Activated CD8-positive, alpha-beta T cell treated with anti-CD3 and anti-CD28 coated beads for 36 hours (primary cell): ENCODE results near the gene CLDN19. TPM values are rescaled to one million over a fixed set of nuclear protein-coding genes. Genes with fewer than 3 reads are reported as not detected.
"Not testable (repeated sequence)": the region's sequence is repeated elsewhere in the genome, so short reads cannot be mapped to it uniquely, and the experiment has no call there.

Experiments used
- ATAC-seq: fragments of 200-7000 bp; cut with Tn5 transposase; one replicate; pipeline ENCODE4 v1.10.0; 2021; ENCODE audit warnings: mild to moderate bottlenecking, moderate library complexity
- CTCF ChIA-PET: fragments of 350-600 bp; sonication (Branson Sonifier 250); formaldehyde crosslinking; loops from one replicate; lab custom pipeline; 2021; ENCODE audit warnings: antibody characterized with exemption; lab: Charles Lee
- POLR2A ChIA-PET: fragments of 350-600 bp; sonication (Branson Sonifier 250); formaldehyde crosslinking; loops from one replicate; lab custom pipeline; 2021; ENCODE audit warnings: antibody characterized with exemption; lab: Charles Lee
- DNase-seq: peaks from one replicate; pipeline ENCODE4 v3.0.0-alpha.2; 2020
- H3K27ac Mint-ChIP-seq: one replicate; pipeline ENCODE4 v1.8.0; 2021; ENCODE audit warnings: mild to moderate bottlenecking, mixed read lengths
- H3K27me3 Mint-ChIP-seq: one replicate; pipeline ENCODE4 v1.8.0; 2021; ENCODE audit warnings: mixed read lengths
- H3K36me3 Mint-ChIP-seq: one replicate; pipeline ENCODE4 v1.8.0; 2021; ENCODE audit warnings: low read depth, mixed read lengths
- H3K4me1 Mint-ChIP-seq: one replicate; pipeline ENCODE4 v1.8.0; 2021; ENCODE audit warnings: low read depth, mixed read lengths
- H3K4me3 Mint-ChIP-seq: one replicate; pipeline ENCODE4 v1.8.0; 2021; ENCODE audit warnings: mild to moderate bottlenecking, moderate library complexity, mixed read lengths
- H3K9me3 Mint-ChIP-seq: one replicate; pipeline ENCODE4 v1.8.0; 2021; ENCODE audit warnings: mixed read lengths
- intact Hi-C: fragments of 100-400 bp; cut with micrococcal nuclease; formaldehyde crosslinking; loops from one replicate; pipeline ENCODE4 v1.10.0; 2022
- total RNA-seq, 2 experiments: library from RNA; stranded (reverse); gene quantifications; one replicate each; pipeline ENCODE4 v1.2.3, GENCODE V29; 2021
- TF ChIP-seq, protein P1 (sequence below): fragments of 200-600 bp; IDR thresholded peaks from one replicate; pipeline ENCODE4 v1.8.0; 2022; ENCODE audit warnings: antibody characterized with exemption, mild to moderate bottlenecking

The CLDN19 gene
- total RNA-seq, 2 experiments from 2014 or later: not detected

DNA sequence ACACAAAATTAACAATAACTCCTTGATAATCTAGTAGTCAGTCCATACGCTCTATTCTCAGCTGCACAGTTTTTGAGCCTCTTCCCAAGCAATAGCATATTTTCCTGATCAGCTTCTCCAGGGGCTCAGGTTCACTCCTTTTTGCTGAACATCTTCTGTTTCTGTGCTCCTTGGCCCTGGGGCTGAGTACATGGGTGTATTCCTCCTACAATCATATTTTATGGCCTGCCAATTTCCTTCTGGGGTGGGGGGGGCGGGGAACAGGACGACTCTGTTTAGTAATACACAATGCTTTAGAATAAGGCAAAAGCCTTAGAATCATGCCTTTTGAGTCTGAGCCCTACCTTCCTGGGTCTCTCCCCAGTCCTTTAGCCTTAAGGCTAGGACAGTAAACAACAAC, 8.5 kb downstream of the CLDN19 start:
- ChIA-PET CTCF (interaction anchor here (1.1 kb wide), 1 partner anchor 151 kb away, joined by 3 read pairs; no protein-coding TSS in a partner anchor), POLR2A (no interaction called here)
- Mint-ChIP-seq H3K27ac (no peak overlapping the region), H3K9me3 (no peaks in the 10 kb centered on the region), H3K4me3 (no peak overlapping the region), H3K27me3 (no peaks in the 10 kb centered on the region), H3K36me3 (no peaks in the 10 kb centered on the region), H3K4me1 (peaks cover 4% of the 10 kb centered on the region)
- intact Hi-C loops: loop anchor here (5.0 kb wide), 1 partner anchor 154 kb away; no protein-coding TSS in a partner anchor
- TF ChIP-seq, protein P1, sequence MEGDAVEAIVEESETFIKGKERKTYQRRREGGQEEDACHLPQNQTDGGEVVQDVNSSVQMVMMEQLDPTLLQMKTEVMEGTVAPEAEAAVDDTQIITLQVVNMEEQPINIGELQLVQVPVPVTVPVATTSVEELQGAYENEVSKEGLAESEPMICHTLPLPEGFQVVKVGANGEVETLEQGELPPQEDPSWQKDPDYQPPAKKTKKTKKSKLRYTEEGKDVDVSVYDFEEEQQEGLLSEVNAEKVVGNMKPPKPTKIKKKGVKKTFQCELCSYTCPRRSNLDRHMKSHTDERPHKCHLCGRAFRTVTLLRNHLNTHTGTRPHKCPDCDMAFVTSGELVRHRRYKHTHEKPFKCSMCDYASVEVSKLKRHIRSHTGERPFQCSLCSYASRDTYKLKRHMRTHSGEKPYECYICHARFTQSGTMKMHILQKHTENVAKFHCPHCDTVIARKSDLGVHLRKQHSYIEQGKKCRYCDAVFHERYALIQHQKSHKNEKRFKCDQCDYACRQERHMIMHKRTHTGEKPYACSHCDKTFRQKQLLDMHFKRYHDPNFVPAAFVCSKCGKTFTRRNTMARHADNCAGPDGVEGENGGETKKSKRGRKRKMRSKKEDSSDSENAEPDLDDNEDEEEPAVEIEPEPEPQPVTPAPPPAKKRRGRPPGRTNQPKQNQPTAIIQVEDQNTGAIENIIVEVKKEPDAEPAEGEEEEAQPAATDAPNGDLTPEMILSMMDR: no peak
- ATAC-seq (no peak), DNase-seq (no peak)

DNA sequence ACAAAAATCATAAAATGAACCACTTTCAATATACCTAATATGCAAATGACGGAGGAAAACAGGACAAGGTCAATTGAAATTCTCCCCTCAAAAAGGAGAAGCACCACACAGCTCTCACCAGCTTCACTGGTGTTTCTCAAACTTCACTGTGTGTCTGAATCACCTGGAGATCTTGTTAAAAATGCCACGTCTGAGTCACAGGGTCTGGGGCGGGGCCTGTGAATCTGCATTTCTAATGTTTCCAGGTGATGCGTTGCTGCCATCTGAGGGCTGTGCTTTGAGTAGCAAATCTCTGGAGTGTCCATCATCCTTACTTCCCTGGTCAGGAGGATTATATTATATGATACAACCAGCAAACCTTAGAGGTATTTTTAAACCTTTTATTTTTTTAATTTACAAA, 9.0 kb downstream of the CLDN19 start:
- Mint-ChIP-seq H3K9me3 (no peaks in the 10 kb centered on the region), H3K4me3 (no peak overlapping the region), H3K36me3 (no peaks in the 10 kb centered on the region), H3K4me1 (peaks cover 4% of the 10 kb centered on the region), H3K27ac (no peak overlapping the region), H3K27me3 (no peaks in the 10 kb centered on the region)
- DNase-seq: peak; percentile 83
- POLR2A ChIA-PET: interaction anchor here (1.3 kb wide), 1 partner anchor 15 kb away, joined by 5 read pairs; no protein-coding TSS in a partner anchor
- ATAC-seq: peak; percentile 86
- TF ChIP-seq, protein P1: peak; percentile 60
- CTCF ChIA-PET: interaction anchor here (0.7 to 1.3 kb wide), 8 partner anchors 11 to 153 kb away, joined by 3 to 6 read pairs (median 3); partner anchors contain the start of gene P3H1
- intact Hi-C loops: loop anchor here (5.0 kb wide), 1 partner anchor 154 kb away; no protein-coding TSS in a partner anchor

DNA sequence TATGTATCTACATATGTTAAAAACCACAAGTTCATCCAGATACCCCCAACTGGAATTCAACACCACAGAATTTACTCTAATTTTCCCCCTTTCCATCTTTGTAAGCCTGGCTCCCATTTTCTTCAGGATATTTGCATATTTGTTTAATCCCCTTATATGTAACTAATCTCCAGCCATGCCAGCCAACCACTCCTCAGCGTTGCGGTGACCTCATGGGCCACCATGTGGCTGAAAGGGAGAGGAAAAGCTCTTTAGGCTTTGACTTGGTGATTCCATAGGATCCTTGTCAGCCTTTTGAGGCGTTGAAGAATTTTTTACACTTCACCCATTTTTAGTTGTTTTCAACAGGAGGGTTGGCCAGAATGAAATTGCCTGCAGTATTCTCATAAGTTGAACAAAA, 10.0 kb downstream of the CLDN19 start:
- ChIA-PET POLR2A (interaction anchor here (0.7 to 1.3 kb wide), 2 partner anchors 14 to 24 kb away, joined by 3 to 5 read pairs; no protein-coding TSS in a partner anchor), CTCF (interaction anchor here (0.6 to 1.9 kb wide), 6 partner anchors 12 to 443 kb away, joined by 3 to 5 read pairs (median 4); partner anchors contain the start of gene P3H1)
- Mint-ChIP-seq H3K9me3 (no peaks in the 10 kb centered on the region), H3K36me3 (no peaks in the 10 kb centered on the region), H3K4me1 (peaks cover 4% of the 10 kb centered on the region), H3K27me3 (no peaks in the 10 kb centered on the region), H3K4me3 (no peak overlapping the region), H3K27ac (no peak overlapping the region)
- TF ChIP-seq, protein P1: no peak
- ATAC-seq: no peak
- DNase-seq: no peak
- intact Hi-C loops: loop anchor here (5.0 kb wide), 1 partner anchor 153 kb away; no protein-coding TSS in a partner anchor

DNA sequence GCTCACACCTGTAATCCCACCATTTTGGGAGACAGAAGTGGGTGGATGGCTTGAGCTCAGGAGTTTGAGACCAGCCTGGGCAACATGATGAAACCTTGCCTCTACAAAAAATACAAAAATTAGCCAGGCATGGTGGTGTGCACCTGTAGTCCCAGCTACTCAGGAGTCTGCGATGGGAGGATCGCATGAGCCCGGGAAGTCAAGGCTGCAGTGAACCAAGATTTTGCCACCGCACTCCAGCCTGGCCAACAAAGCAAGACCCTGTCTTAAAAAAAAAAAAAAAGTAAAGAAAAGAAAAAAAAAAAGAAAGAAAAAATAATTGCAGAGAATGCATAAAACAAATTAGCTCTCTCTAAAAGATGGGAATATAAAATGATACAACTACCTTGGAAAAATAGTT, 14.2 kb downstream of the CLDN19 start:
- intact Hi-C loops, H3K4me1 Mint-ChIP-seq: not testable (repeated sequence)

DNA sequence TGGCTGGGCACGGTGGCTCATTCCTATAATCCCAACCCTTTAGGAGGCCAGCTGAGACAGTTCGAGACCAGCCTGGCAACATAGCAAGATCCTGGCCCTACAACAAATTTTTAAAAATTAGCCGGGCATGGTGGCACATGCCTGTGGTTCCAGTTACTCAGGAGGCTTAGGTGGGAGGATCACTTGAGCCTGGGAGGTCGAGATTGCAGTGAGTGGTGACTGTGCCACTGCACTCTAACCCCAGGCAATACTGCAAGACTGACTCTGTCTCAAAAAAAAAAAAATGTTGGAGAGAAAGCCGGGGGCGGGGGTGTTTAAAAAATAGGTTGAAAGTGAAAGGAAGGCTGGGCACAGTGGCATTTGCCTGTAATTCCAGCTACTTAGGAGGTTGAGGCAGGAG, 16.5 kb downstream of the CLDN19 start:
- TF ChIP-seq, protein P1: no peak
- Mint-ChIP-seq H3K27me3 (no peaks in the 10 kb centered on the region), H3K4me3 (no peak overlapping the region), H3K27ac (no peak overlapping the region), H3K4me1 (peaks cover 7% of the 10 kb centered on the region), H3K9me3 (no peaks in the 10 kb centered on the region), H3K36me3 (no peaks in the 10 kb centered on the region)
- intact Hi-C loops: no loop called here
- DNase-seq: no peak
- ChIA-PET POLR2A (interaction anchor here (0.7 kb wide), 1 partner anchor 126 kb away, joined by 3 read pairs; no protein-coding TSS in a partner anchor), CTCF (interaction anchor here (0.6 kb wide), 1 partner anchor 234 kb away, joined by 3 read pairs; no protein-coding TSS in a partner anchor)
- ATAC-seq: no peak

More for the DNA sequence above, 14.2 kb downstream of the CLDN19 start:
- POLR2A ChIA-PET, H3K4me3 Mint-ChIP-seq, H3K27ac Mint-ChIP-seq, H3K27me3 Mint-ChIP-seq, DNase-seq, ATAC-seq, H3K9me3 Mint-ChIP-seq, H3K36me3 Mint-ChIP-seq: not testable (repeated sequence)
- CTCF ChIA-PET: interaction anchor here (1.1 kb wide), 1 partner anchor 147 kb away, joined by 4 read pairs; no protein-coding TSS in a partner anchor

DNA sequence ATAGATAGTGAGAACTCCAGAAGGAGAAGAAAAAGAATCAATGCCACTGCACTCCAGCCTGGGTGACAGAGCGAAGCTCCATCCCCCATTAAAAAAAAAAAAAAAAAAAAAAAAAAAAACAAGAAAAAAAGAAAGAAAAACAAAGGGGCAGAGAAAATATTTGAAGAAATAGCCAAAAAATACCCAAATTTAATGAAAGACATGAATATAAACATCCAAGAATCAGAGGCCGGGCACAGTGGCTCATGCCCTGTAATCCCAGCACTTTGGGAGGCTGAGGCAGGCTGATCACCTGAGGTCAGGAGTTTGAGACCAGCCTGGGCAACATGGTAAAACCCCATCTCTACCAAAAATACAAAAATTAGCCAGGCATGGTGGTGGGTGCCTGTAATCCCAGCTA, 17.6 kb downstream of the CLDN19 start:
- H3K4me1 Mint-ChIP-seq, H3K9me3 Mint-ChIP-seq, H3K27me3 Mint-ChIP-seq, H3K27ac Mint-ChIP-seq, DNase-seq, CTCF ChIA-PET, H3K36me3 Mint-ChIP-seq, intact Hi-C loops, H3K4me3 Mint-ChIP-seq, ATAC-seq, POLR2A ChIA-PET: not testable (repeated sequence)
